Panc1 (cell line): Measurements from ENCODE around the gene ZNF804A. TPM values are rescaled to one million over a fixed set of nuclear protein-coding genes. Genes with fewer than 3 reads are reported as not detected.

Experiments used
- ATAC-seq: fragments of 200-7000 bp; cut with Tn5 transposase; 2 replicates; pipeline ENCODE4 v1.9.1; 2020; ENCODE audit warnings: mild to moderate bottlenecking, moderate library complexity
- BruUV-seq: library from RNA; stranded (reverse); fragments of 400-500 nt; replicated peaks from 2 replicates; lab custom pipeline; 2021; lab: Mats Ljungman, UMichigan
- CTCF ChIA-PET: fragments of 300-600 bp; sonication (Branson Sonifier 250); formaldehyde crosslinking; loops from one replicate; lab custom pipeline; 2022; ENCODE audit warnings: antibody characterized with exemption; lab: Charles Lee
- POLR2A ChIA-PET: fragments of 300-600 bp; sonication (Branson Sonifier 250); formaldehyde crosslinking; loops from one replicate; lab custom pipeline; 2022; ENCODE audit warnings: antibody characterized with exemption; lab: Charles Lee
- DNase-seq: peaks from one replicate; pipeline ENCODE4 v3.0.0-alpha.2; 2010; ENCODE audit warnings: low read depth, low spot score
- H3K27ac ChIP-seq: 2 replicates; pipeline ENCODE4 v1.5.1; 2011; ENCODE audit warnings: mild to moderate bottlenecking, low read length, inconsistent platforms
- H3K27me3 ChIP-seq: fragments of 200-500 bp; sonication (Bioruptor generic); 2 replicates; pipeline ENCODE4 v1.6.0; 2014; ENCODE audit warnings: low read length, inconsistent platforms; ENCODE audit not compliant: control insufficient read depth, insufficient read depth
- H3K36me3 ChIP-seq: fragments of 200-500 bp; sonication (Bioruptor generic); 2 replicates; pipeline ENCODE4 v1.5.1; 2014; ENCODE audit warnings: inconsistent platforms, mild to moderate bottlenecking, low read length, moderate library complexity; ENCODE audit not compliant: control insufficient read depth, insufficient read depth
- H3K4me1 ChIP-seq: 2 replicates; pipeline ENCODE4 v1.5.1; 2011; ENCODE audit warnings: inconsistent platforms, mild to moderate bottlenecking, low read length, moderate library complexity; ENCODE audit not compliant: control insufficient read depth, insufficient read depth
- H3K4me3 ChIP-seq, 2 experiments: 2 replicates each; pipeline ENCODE4 v1.5.1; 2011 to 2012; ENCODE audit warnings: low read depth in 2 of 2, low read length in 2 of 2, mild to moderate bottlenecking in 2 of 2, inconsistent platforms in 1 of 2, moderate library complexity in 1 of 2
- H3K9me3 ChIP-seq: fragments of 200-500 bp; sonication (Bioruptor generic); 2 replicates; pipeline ENCODE4 v1.5.1; 2014; ENCODE audit warnings: low read depth, mild to moderate bottlenecking, inconsistent platforms, low read length, moderate library complexity; ENCODE audit not compliant: control insufficient read depth, insufficient read depth
- CTCF ChIP-seq: fragments of 450-650 bp; IDR thresholded peaks from 2 replicates; pipeline ENCODE4 v1.5.1; 2017; ENCODE audit warnings: mild to moderate bottlenecking
- POLR2AphosphoS5 ChIP-seq: IDR thresholded peaks from 2 replicates; pipeline ENCODE4 v1.6.1; 2012; ENCODE audit warnings: mild to moderate bottlenecking, low read depth, low read length, moderate library complexity
- REST ChIP-seq, 2 experiments: IDR thresholded peaks; 2 replicates each; pipeline ENCODE4 v1.6.1; 2011 to 2012; ENCODE audit warnings: low read depth in 2 of 2, control low read depth in 1 of 2, low read length in 1 of 2, mild to moderate bottlenecking in 1 of 2, moderate library complexity in 1 of 2; ENCODE audit not compliant: insufficient read depth in 1 of 2
- SIN3A ChIP-seq: IDR thresholded peaks from 2 replicates; pipeline ENCODE4 v1.6.1; 2012; ENCODE audit warnings: low read depth, mild to moderate bottlenecking, low read length, moderate library complexity, borderline replicate concordance; ENCODE audit not compliant: insufficient read depth
- TCF7L2 ChIP-seq: IDR thresholded peaks from 2 replicates; pipeline ENCODE4 v1.6.1; 2011; ENCODE audit warnings: mild to moderate bottlenecking, low read depth, low read length, inconsistent platforms
- in situ Hi-C: cut with HindIII; loops from 2 replicates; pipeline ENCODE4 v1.10.0; 2016; ENCODE audit warnings: low sequenced_read_pairs, low pct_unique_long_range_greater_than_20kb
- intact Hi-C: fragments of 100-400 bp; cut with micrococcal nuclease; formaldehyde crosslinking; loops from one replicate; pipeline ENCODE4 v1.10.0; 2022; ENCODE audit not compliant: unreplicated experiment
- total RNA-seq: library from RNA; stranded (reverse); gene quantifications from one replicate; pipeline ENCODE4 v1.2.1, GENCODE V29; 2021; ENCODE audit not compliant: unreplicated experiment

ZNF804A gene
- total RNA-seq, 1 experiment from 2014 or later = 2.2 TPM

DNA sequence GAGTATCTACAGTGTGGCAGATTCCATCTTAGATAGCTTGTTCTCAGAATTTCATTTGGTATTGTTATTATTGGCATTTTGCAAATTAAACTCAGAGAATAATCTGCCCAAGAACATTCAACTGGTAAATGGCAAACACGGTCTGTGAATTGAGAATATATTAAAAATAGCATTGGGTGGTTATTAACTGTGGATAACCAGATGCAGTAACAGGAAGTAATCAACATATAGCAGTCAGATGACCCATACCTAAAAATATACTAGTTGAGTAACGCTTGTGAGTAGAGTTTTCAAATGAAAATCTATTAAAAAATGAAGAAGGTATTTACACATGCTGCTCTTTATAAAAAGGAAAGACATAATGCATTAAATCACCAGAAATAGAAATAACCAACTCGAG, 129.5 kb downstream of the ZNF804A start:
- no peaks in the 10 kb centered on the region for H3K4me1 ChIP-seq
- no TSS peak for BruUV-seq
- no peak overlapping the region for H3K27ac ChIP-seq
- H3K9me3 ChIP-seq = no peaks in the 10 kb centered on the region
- in situ Hi-C loops = no loop called here
- no peak for TF ChIP-seq CTCF
- TF ChIP-seq TCF7L2 = no peak
- no peak for TF ChIP-seq POLR2AphosphoS5
- TF ChIP-seq REST (IDR thresholded peaks at IDR 0.05; ENCODE audit: insufficient read depth in 1 of 2, low read depth in 2 of 2, low read length in 1 of 2) = no peak
- TF ChIP-seq SIN3A = no peak
- intact Hi-C loops = no loop called here
- H3K4me3 ChIP-seq = no peak overlapping the region
- DNase-seq (no peak), ATAC-seq (no peak)
- ChIA-PET CTCF (no interaction called here), POLR2A (no interaction called here)
- H3K27me3 ChIP-seq = no peaks in the 10 kb centered on the region
- H3K36me3 ChIP-seq = no peaks in the 10 kb centered on the region

DNA sequence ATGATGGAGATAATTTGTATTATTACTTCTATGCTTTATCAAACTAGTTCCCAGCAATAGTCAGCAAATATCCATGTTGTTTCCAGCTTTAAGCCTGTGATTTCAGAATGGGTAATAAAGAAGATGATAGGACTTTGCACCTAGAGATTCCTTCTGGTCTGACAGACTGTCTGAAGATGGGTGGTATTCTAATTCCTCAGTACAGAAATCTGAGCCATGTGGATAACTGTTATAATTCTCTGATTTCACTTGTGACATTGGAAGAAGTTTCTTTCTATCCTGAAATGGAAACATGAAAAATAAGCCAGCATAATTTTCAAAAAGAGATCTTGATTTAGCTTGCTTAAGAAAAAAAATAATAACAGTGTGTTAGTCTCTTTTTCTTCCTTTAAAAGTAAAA, 130.1 kb downstream of the ZNF804A start:
- Histone ChIP-seq H3K27me3 (no peaks in the 10 kb centered on the region), H3K4me3 (no peak overlapping the region), H3K9me3 (no peaks in the 10 kb centered on the region), H3K36me3 (no peaks in the 10 kb centered on the region), H3K27ac (no peak overlapping the region), H3K4me1 (no peaks in the 10 kb centered on the region)
- intact Hi-C loops = no loop called here
- no peak for TF ChIP-seq TCF7L2
- no peak for TF ChIP-seq POLR2AphosphoS5
- no peak for TF ChIP-seq REST (IDR thresholded peaks at IDR 0.05; ENCODE audit: insufficient read depth in 1 of 2, low read depth in 2 of 2, low read length in 1 of 2)
- no peak for TF ChIP-seq CTCF
- in situ Hi-C loops = no loop called here
- ChIA-PET POLR2A (no interaction called here), CTCF (no interaction called here)
- no peak for ATAC-seq
- no TSS peak for BruUV-seq
- DNase-seq = no peak
